ENCODE data around the gene TEX48. TPM values are rescaled to one million over a fixed set of nuclear protein-coding genes. Genes with fewer than 3 reads are reported as not detected.

TEX48 gene
- total RNA-seq, 1 experiment from 2014 or later: not detected

GRCh38 chr9:114624677-114625076 lies 57.3 kb downstream of the TEX48 start:
- Mint-ChIP-seq H3K27ac (ENCODE audit: unreplicated experiment) (no peak overlapping the region), H3K4me3 (ENCODE audit: low read depth, unreplicated experiment) (no peak overlapping the region), H3K4me1 (ENCODE audit: low read depth, unreplicated experiment) (peaks cover 12% of the 10 kb centered on the region), H3K9me3 (ENCODE audit: low read depth, unreplicated experiment) (no peaks in the 10 kb centered on the region), H3K36me3 (ENCODE audit: insufficient read depth, unreplicated experiment) (no peaks in the 10 kb centered on the region), H3K27me3 (ENCODE audit: unreplicated experiment) (no peaks in the 10 kb centered on the region)
- CTCF ChIA-PET: no interaction called here
- DNase-seq: no peak
- intact Hi-C loops (cut with micrococcal nuclease; ENCODE audit: unreplicated experiment): no loop called here
- no TSS peak for BruUV-seq (replicated peaks)
- no peak for TF ChIP-seq CTCF (IDR thresholded peaks at IDR 0.05; ENCODE audit: unreplicated experiment)

- TF ChIP-seq CTCF (IDR thresholded peaks at IDR 0.05; ENCODE audit: unreplicated experiment): no peak
Observed at GRCh38 chr9:114621975-114622609, 59.9 kb downstream of the TEX48 start.

GRCh38 chr9:114621561-114621960 lies 60.4 kb downstream of the TEX48 start:
- intact Hi-C loops (cut with micrococcal nuclease; ENCODE audit: unreplicated experiment): no loop called here
- H3K4me1 Mint-ChIP-seq (ENCODE audit: low read depth, unreplicated experiment): peaks cover 12% of the 10 kb centered on the region
- H3K27me3 Mint-ChIP-seq (ENCODE audit: unreplicated experiment): no peaks in the 10 kb centered on the region
- CTCF ChIA-PET: no interaction called here
- no peak overlapping the region for H3K4me3 Mint-ChIP-seq (ENCODE audit: low read depth, unreplicated experiment)
- H3K36me3 Mint-ChIP-seq (ENCODE audit: insufficient read depth, unreplicated experiment): no peaks in the 10 kb centered on the region
- no peak overlapping the region for H3K27ac Mint-ChIP-seq (ENCODE audit: unreplicated experiment)
- H3K9me3 Mint-ChIP-seq (ENCODE audit: low read depth, unreplicated experiment): no peaks in the 10 kb centered on the region
- BruUV-seq (replicated peaks): no TSS peak
- no peak for TF ChIP-seq CTCF (IDR thresholded peaks at IDR 0.05; ENCODE audit: unreplicated experiment)
- no peak for DNase-seq

More at GRCh38 chr9:114621975-114622609, 59.9 kb downstream of the TEX48 start:
- no peak overlapping the region for H3K27ac Mint-ChIP-seq (ENCODE audit: unreplicated experiment)
- H3K4me1 Mint-ChIP-seq (ENCODE audit: low read depth, unreplicated experiment): peaks cover 12% of the 10 kb centered on the region
- H3K4me3 Mint-ChIP-seq (ENCODE audit: low read depth, unreplicated experiment): no peak overlapping the region
- no peak for DNase-seq
- BruUV-seq (replicated peaks): no TSS peak
- intact Hi-C loops (cut with micrococcal nuclease; ENCODE audit: unreplicated experiment): no loop called here
- no peaks in the 10 kb centered on the region for H3K9me3 Mint-ChIP-seq (ENCODE audit: low read depth, unreplicated experiment)
- no peaks in the 10 kb centered on the region for H3K27me3 Mint-ChIP-seq (ENCODE audit: unreplicated experiment)
- no peaks in the 10 kb centered on the region for H3K36me3 Mint-ChIP-seq (ENCODE audit: insufficient read depth, unreplicated experiment)
- CTCF ChIA-PET: no interaction called here

GRCh38 chr9:114619191-114619761 lies 62.7 kb downstream of the TEX48 start:
- H3K36me3 Mint-ChIP-seq (ENCODE audit: insufficient read depth, unreplicated experiment): no peaks in the 10 kb centered on the region
- no peak for TF ChIP-seq CTCF (IDR thresholded peaks at IDR 0.05; ENCODE audit: unreplicated experiment)
- no peak for DNase-seq
- H3K4me3 Mint-ChIP-seq (ENCODE audit: low read depth, unreplicated experiment): no peak overlapping the region
- intact Hi-C loops (cut with micrococcal nuclease; ENCODE audit: unreplicated experiment): no loop called here
- no peak overlapping the region for H3K27ac Mint-ChIP-seq (ENCODE audit: unreplicated experiment)
- H3K4me1 Mint-ChIP-seq (ENCODE audit: low read depth, unreplicated experiment): peaks cover 12% of the 10 kb centered on the region
- no peaks in the 10 kb centered on the region for H3K27me3 Mint-ChIP-seq (ENCODE audit: unreplicated experiment)
- H3K9me3 Mint-ChIP-seq (ENCODE audit: low read depth, unreplicated experiment): no peaks in the 10 kb centered on the region
- BruUV-seq (replicated peaks): no TSS peak
- CTCF ChIA-PET: no interaction called here

All from Calu3 (cell line).